Choroid plexus epithelial cell (primary cell): ENCODE measurements around the gene JUNB.

Experiments used
- DNase-seq: peaks from one replicate; pipeline ENCODE4 v3.0.0-alpha.2; 2010; ENCODE audit warnings: low read depth
- H3K4me3 ChIP-seq: 2 replicates; pipeline ENCODE4 v1.5.1; 2011; ENCODE audit warnings: low read depth, mild to moderate bottlenecking, control low read depth, low read length, moderate library complexity
- CTCF ChIP-seq: conservative IDR thresholded peaks from 2 replicates; pipeline ENCODE4 v1.5.1; 2011; ENCODE audit warnings: low read depth, mild to moderate bottlenecking, control low read depth, inconsistent platforms, low read length, moderate library complexity

JUNB gene

GRCh38 chr19:12785431-12786031 is 5.8 kb upstream of the JUNB start:
- DNase-seq = no peak
- TF ChIP-seq CTCF = no peak
- H3K4me3 ChIP-seq = no peak overlapping the region

GRCh38 chr19:12786141-12786870 is 5.0 kb upstream of the JUNB start:
- no peak for DNase-seq
- TF ChIP-seq CTCF = no peak
- H3K4me3 ChIP-seq = no peak overlapping the region

- DNase-seq = no peak
- no peak overlapping the region for H3K4me3 ChIP-seq
- TF ChIP-seq CTCF = no peak
These were observed 4.3 kb upstream of the JUNB start for GRCh38 chr19:12786952-12787351.

- DNase-seq = no peak
- TF ChIP-seq CTCF = no peak
- no peak overlapping the region for H3K4me3 ChIP-seq
These were observed 3.8 kb upstream of the JUNB start for GRCh38 chr19:12787458-12787857.

GRCh38 chr19:12788042-12788681 is 3.1 kb upstream of the JUNB start:
- no peak overlapping the region for H3K4me3 ChIP-seq
- no peak for TF ChIP-seq CTCF
- no peak for DNase-seq

GRCh38 chr19:12788682-12789097 is 2.6 kb upstream of the JUNB start:
- TF ChIP-seq CTCF = no peak
- peak; percentile 79 for DNase-seq
- peak overlapping the region; percentile 100 for H3K4me3 ChIP-seq
